GM12878 (cell line): ENCODE results near the gene RIMBP2. TPM values are rescaled to one million over a fixed set of nuclear protein-coding genes. Genes with fewer than 3 reads are reported as not detected.

Source experiments
- BHLHE40 ChIP-seq, 2 experiments: fragments of 450-650 bp in 1 of 2; IDR thresholded peaks; 2 replicates each; pipeline ENCODE4 v1.6.1; 2011 to 2017; ENCODE audit warnings: low read depth in 2 of 2, borderline replicate concordance in 1 of 2, improper control_type of control experiment in 1 of 2, low read length in 1 of 2, mild to moderate bottlenecking in 1 of 2
- CTCF ChIP-seq, 3 experiments: IDR thresholded peaks in 2 of 3; conservative IDR thresholded peaks in 1 of 3; 2 replicates each; pipeline ENCODE4 v1.5.1; 2011; ENCODE audit warnings: low read depth in 3 of 3, low read length in 3 of 3, mild to moderate bottlenecking in 3 of 3, control low read depth in 2 of 3, moderate library complexity in 2 of 3, inconsistent platforms in 1 of 3, mixed read lengths in 1 of 3; ENCODE audit not compliant: control insufficient read depth in 2 of 3, insufficient read depth in 1 of 3; ENCODE audit errors: extremely low read depth in 1 of 3
- HDAC2 ChIP-seq: fragments of 200-600 bp; sonication (generic); IDR thresholded peaks from 2 replicates; pipeline ENCODE4 v1.6.1; 2017
- SMARCA5 ChIP-seq: fragments of 450-650 bp; IDR thresholded peaks from 2 replicates; pipeline ENCODE4 v1.6.1; 2017; ENCODE audit warnings: mild to moderate bottlenecking
- ZBTB4 ChIP-seq: fragments of 450-650 bp; formaldehyde crosslinking; IDR thresholded peaks from 2 replicates; pipeline ENCODE4 v1.4.0; 2022; ENCODE audit warnings: mild to moderate bottlenecking, moderate library complexity
- polyA plus RNA-seq, 11 experiments: library from polyadenylated mRNA; depleted of rRNA in 4 of 11; unstranded in 6 of 11; stranded (reverse) in 5 of 11; fragments of >200 nt; fragmentation: Nextera tagmentation in 4 of 11; fragmentation: Illumina TruSeq in 1 of 11; extraction: Ambion mirVana in 4 of 11; extraction: Trizol in 1 of 11; gene quantifications; 1 replicate in 1 of 11; 2 replicates in 10 of 11; pipeline versions ENCODE4 v1.2.1 to v1.2.3, GENCODE V29; 2011 to 2016; ENCODE audit warnings: inconsistent platforms in 2 of 11, missing spikeins in 2 of 11, low read depth in 1 of 11
- total RNA-seq, 4 experiments: library from RNA; depleted of rRNA in 3 of 4; stranded (reverse); fragments of >200 nt in 3 of 4; fragmentation: Illumina TruSeq in 1 of 4; extraction: Trizol in 1 of 4; gene quantifications; 2 replicates each; pipeline versions ENCODE4 v1.2.1 to v1.2.3, GENCODE V29; 2013 to 2021
- TF ChIP-seq, protein P1 (sequence below): fragments of 450-650 bp; IDR thresholded peaks from 2 replicates; pipeline ENCODE4 v1.6.1; 2017; ENCODE audit warnings: mild to moderate bottlenecking
- TF ChIP-seq, protein P2 (sequence below): IDR thresholded peaks from 2 replicates; pipeline ENCODE4 v1.6.1; 2011; ENCODE audit warnings: low read depth, low read length, improper control_type of control experiment, borderline replicate concordance

The RIMBP2 gene
- total and polyA plus RNA-seq, 10 of the 15 experiments (the other 5 are each of a cell fraction or from before 2014, with no cell fraction given) = 0.04 to 2.9 (median 0.07) TPM; not detected in 1

DNA sequence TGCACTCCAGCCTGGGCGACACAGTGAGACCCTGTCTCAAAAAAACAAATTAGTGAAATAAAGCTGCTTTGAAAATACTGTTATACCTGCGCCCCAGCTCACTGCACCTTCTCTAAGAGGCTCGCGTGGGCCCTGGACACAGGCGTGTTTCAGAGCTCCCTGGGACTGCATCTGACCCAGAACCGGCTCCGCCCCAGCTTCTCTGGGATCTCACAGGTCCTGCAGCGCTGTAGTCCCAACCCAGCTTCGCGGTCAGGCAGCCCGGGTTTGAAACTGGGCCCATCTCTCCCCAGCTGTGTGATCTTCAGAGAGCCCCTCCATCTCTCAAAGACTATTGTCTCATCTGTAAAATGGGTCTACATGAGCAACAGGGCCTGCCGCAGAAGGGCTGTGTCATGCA, 7.5 kb downstream of the RIMBP2 start (continued):
- TF ChIP-seq ZBTB4 (CRISPR knock-in tag) (no peak), BHLHE40 (IDR thresholded peaks at IDR 0.05; ENCODE audit: borderline replicate concordance in 1 of 2, low read depth in 2 of 2, low read length in 1 of 2) (no peak), HDAC2 (no peak), SMARCA5 (no peak), CTCF (IDR thresholded peaks at IDR 0.05 in 2 of 3, conservative IDR thresholded peaks at IDR 0.05 in 1 of 3; ENCODE audit: control insufficient read depth in 2 of 3, extremely low read depth in 1 of 3, insufficient read depth in 1 of 3, low read depth in 3 of 3, low read length in 3 of 3) (no peak)
- TF ChIP-seq, protein P1, sequence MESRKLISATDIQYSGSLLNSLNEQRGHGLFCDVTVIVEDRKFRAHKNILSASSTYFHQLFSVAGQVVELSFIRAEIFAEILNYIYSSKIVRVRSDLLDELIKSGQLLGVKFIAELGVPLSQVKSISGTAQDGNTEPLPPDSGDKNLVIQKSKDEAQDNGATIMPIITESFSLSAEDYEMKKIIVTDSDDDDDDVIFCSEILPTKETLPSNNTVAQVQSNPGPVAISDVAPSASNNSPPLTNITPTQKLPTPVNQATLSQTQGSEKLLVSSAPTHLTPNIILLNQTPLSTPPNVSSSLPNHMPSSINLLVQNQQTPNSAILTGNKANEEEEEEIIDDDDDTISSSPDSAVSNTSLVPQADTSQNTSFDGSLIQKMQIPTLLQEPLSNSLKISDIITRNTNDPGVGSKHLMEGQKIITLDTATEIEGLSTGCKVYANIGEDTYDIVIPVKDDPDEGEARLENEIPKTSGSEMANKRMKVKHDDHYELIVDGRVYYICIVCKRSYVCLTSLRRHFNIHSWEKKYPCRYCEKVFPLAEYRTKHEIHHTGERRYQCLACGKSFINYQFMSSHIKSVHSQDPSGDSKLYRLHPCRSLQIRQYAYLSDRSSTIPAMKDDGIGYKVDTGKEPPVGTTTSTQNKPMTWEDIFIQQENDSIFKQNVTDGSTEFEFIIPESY = no peak
- TF ChIP-seq, protein P2, sequence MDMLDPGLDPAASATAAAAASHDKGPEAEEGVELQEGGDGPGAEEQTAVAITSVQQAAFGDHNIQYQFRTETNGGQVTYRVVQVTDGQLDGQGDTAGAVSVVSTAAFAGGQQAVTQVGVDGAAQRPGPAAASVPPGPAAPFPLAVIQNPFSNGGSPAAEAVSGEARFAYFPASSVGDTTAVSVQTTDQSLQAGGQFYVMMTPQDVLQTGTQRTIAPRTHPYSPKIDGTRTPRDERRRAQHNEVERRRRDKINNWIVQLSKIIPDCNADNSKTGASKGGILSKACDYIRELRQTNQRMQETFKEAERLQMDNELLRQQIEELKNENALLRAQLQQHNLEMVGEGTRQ = no peak
- TF ChIP-seq, all 136 proteins: peak for 0
